Measurements from ENCODE around the gene MADD.

Gene MADD

GRCh38 chr11:47233989-47234668 lies 35.8 kb upstream of the MADD start:
- no peak for DNase-seq (ENCODE audit: low read depth)
- H3K4me3 ChIP-seq (ENCODE audit: low read depth, low read length), result no peak overlapping the region
- no peak for TF ChIP-seq CTCF (IDR thresholded peaks at IDR 0.05; ENCODE audit: low read depth, low read length, missing control alignments)

GRCh38 chr11:47234669-47235100 lies 35.2 kb upstream of the MADD start:
- no peak for DNase-seq (ENCODE audit: low read depth)
- TF ChIP-seq CTCF (IDR thresholded peaks at IDR 0.05; ENCODE audit: low read depth, low read length, missing control alignments), result no peak
- no peak overlapping the region for H3K4me3 ChIP-seq (ENCODE audit: low read depth, low read length)

GRCh38 chr11:47235163-47235562 lies 34.8 kb upstream of the MADD start:
- no peak overlapping the region for H3K4me3 ChIP-seq (ENCODE audit: low read depth, low read length)
- TF ChIP-seq CTCF (IDR thresholded peaks at IDR 0.05; ENCODE audit: low read depth, low read length, missing control alignments), result no peak
- no peak for DNase-seq (ENCODE audit: low read depth)

- no peak overlapping the region for H3K4me3 ChIP-seq (ENCODE audit: low read depth, low read length)
- no peak for TF ChIP-seq CTCF (IDR thresholded peaks at IDR 0.05; ENCODE audit: low read depth, low read length, missing control alignments)
- no peak for DNase-seq (ENCODE audit: low read depth)
Measured at GRCh38 chr11:47236482-47236881, 33.5 kb upstream of the MADD start.

GRCh38 chr11:47239852-47240251 lies 30.1 kb upstream of the MADD start:
- DNase-seq (ENCODE audit: low read depth), result no peak
- TF ChIP-seq CTCF (IDR thresholded peaks at IDR 0.05; ENCODE audit: low read depth, low read length, missing control alignments), result no peak
- H3K4me3 ChIP-seq (ENCODE audit: low read depth, low read length), result no peak overlapping the region

- no peak for DNase-seq (ENCODE audit: low read depth)
- TF ChIP-seq CTCF (IDR thresholded peaks at IDR 0.05; ENCODE audit: low read depth, low read length, missing control alignments), result no peak
- no peak overlapping the region for H3K4me3 ChIP-seq (ENCODE audit: low read depth, low read length)
Measured at GRCh38 chr11:47241841-47242301, 28.1 kb upstream of the MADD start.

- TF ChIP-seq CTCF (IDR thresholded peaks at IDR 0.05; ENCODE audit: low read depth, low read length, missing control alignments), result no peak
- no peak for DNase-seq (ENCODE audit: low read depth)
- no peak overlapping the region for H3K4me3 ChIP-seq (ENCODE audit: low read depth, low read length)
Measured at GRCh38 chr11:47242596-47243192, 27.2 kb upstream of the MADD start.

Measured in GM12864 (cell line).